Right lung (tissue), 10 donors: ENCODE measurements around the gene RPN1. TPM values are rescaled to one million over a fixed set of nuclear protein-coding genes. Genes with fewer than 3 reads are reported as not detected.
"Not testable (repeated sequence)": the region's sequence is repeated elsewhere in the genome, so short reads cannot be mapped to it uniquely, and the experiment has no call there.

Source experiments
- DNase-seq, 2 donors: peaks; one replicate each; pipeline ENCODE4 v3.0.0-alpha.2; 2013
- long read RNA-seq, 8 donors: transcript quantifications; one replicate each; lab custom pipeline, GENCODE V29; 2026
- polyA plus RNA-seq, 5 donors: library from polyadenylated mRNA; unstranded; fragments of 120-200 nt; gene quantifications; one replicate each; pipeline versions ENCODE4 v1.2.1 to v1.2.3, GENCODE V29; 2013; ENCODE audit warnings: inconsistent platforms in 1 of 5, low replicate concordance in 1 of 5; ENCODE audit not compliant: insufficient read length in 5 of 5, insufficient read depth in 1 of 5

Gene RPN1
- polyA plus RNA-seq: 100 to 1,000 TPM; 141 to 153 (median 152) TPM
- long read RNA-seq, donor 1, transcript RPN1-201 (10 exons, 2,314 nt): major isoform, 51 of 84 reads
- long read RNA-seq, donor 1, partial matches to known transcripts: 33 of 84 reads
- long read RNA-seq, donor 1, other reads (novel, unspliced or antisense): 0 of 84 reads
- long read RNA-seq, donor 2, transcript RPN1-201 (10 exons, 2,314 nt): major isoform, 29 of 29 reads
- long read RNA-seq, donor 2, partial matches to known transcripts: 0 of 29 reads
- long read RNA-seq, donor 2, other reads (novel, unspliced or antisense): 0 of 29 reads
- long read RNA-seq, donor 3, transcript RPN1-201 (10 exons, 2,314 nt): major isoform, 30 of 47 reads
- long read RNA-seq, donor 3, partial matches to known transcripts: 17 of 47 reads
- long read RNA-seq, donor 3, other reads (novel, unspliced or antisense): 0 of 47 reads
- long read RNA-seq, donor 4, transcript RPN1-201 (10 exons, 2,314 nt): major isoform, 22 of 33 reads
- long read RNA-seq, donor 4, partial matches to known transcripts: 11 of 33 reads
- long read RNA-seq, donor 4, other reads (novel, unspliced or antisense): 0 of 33 reads
- long read RNA-seq, donor 5, transcript RPN1-201 (10 exons, 2,314 nt): major isoform, 50 of 88 reads
- long read RNA-seq, donor 5, partial matches to known transcripts: 37 of 88 reads
- long read RNA-seq, donor 5, other reads (novel, unspliced or antisense): 0 of 88 reads
- long read RNA-seq, donor 6, transcript RPN1-201 (10 exons, 2,314 nt): major isoform, 61 of 95 reads
- long read RNA-seq, donor 6, partial matches to known transcripts: 33 of 95 reads
- long read RNA-seq, donor 6, other reads (novel, unspliced or antisense): 0 of 95 reads
- long read RNA-seq, donor 7, transcript RPN1-201 (10 exons, 2,314 nt): major isoform, 44 of 52 reads
- long read RNA-seq, donor 7, partial matches to known transcripts: 8 of 52 reads
- long read RNA-seq, donor 7, other reads (novel, unspliced or antisense): 0 of 52 reads
- long read RNA-seq, donor 8, transcript RPN1-201 (10 exons, 2,314 nt): major isoform, 23 of 23 reads
- long read RNA-seq, donor 8, partial matches to known transcripts: 0 of 23 reads
- long read RNA-seq, donor 8, other reads (novel, unspliced or antisense): 0 of 23 reads

DNA sequence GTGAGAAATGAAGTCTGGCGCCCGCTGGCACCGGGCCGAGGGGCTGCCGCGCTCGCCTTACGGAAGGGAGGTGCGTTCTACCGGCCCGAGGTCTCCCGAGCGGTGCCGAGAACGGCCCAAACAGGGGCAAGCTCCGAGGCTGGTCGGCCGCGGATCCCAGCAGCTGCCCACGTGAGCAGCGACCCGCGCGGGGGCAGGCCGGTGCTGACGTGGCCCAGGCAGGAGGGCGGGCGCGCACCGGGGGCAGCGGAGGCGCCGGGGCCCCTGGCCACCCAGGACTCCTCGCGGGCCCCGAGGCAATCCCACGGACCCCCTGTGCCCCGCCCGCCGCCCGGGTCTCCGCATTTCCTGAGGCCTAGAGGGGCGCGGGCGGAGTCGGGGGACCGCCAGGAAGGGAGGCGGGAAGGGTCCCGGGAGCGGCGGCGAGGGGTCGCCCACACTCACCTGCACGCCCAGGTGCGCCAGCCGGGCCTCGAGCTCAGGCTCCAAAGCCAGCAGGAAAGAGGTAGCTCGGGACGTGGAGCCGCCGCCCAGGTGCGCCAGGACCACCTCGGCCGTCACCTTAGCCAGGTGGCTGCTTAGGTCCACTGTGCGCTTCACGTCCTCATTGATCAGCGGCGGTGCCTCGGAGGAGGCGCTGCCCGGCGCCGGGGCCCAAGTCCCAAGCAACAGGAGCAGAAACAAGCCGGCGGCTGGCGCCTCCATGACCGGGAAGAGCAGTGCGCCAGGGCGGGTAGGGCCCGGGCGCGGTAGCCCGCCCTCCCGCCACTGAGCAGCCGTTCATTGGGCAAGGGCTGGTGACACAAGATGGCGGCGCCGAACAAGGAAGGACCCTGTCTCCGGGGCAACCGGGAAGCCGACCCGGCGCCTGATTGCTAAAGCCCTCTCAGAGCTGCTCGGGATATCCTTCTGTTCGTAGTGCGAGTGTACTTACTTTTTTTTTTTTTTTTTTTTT lies at the start of gene RPN1:
Gene RPN1 (minus strand): TSS at position 723 of the 955 bp plus-strand sequence. CDS start 18 bp downstream, at position 705.
- peak; percentile 94 to 95 for DNase-seq

DNA sequence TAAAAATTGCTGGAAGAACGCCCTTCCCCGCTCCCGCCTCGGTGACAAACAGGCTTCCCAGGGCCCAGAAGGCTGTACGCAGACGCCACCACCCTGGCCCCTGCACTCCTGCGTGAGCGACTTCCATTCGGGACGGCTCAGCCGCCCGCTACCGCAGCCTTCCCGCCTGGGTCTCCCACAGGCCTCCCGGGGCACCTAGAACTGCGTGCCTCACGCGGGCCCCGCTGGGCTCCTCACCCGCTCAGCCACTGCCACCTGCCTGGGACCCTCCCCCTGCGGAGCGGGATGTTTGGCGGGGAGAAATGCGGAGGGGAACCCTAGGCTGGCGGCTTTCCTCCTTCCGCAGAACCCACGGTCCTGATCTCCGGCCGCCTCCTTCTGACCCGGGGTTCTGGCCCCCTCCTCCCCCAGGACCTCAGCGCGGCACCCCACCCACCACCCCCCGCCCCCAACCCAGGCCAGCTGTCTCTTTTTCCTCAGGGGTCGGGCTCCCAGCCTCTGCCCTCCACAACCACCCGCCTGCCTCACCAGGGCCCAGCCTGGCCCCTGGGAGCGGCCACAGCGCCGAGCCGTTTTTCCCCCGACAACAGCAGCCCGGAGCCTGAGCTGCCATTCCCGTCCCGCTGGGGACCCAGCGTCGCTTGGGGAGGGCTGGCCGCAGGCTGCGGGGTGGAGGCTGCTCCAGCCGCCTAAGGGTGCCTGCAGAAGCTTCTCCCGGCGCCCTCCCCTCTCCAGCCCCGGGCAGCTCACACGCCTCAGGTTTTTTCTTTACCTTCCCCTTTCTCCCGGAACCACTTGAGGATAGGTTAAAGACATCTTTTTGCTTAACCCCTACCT lies 47.8 kb upstream of the RPN1 start:
- peak in 1 of 2 donors; percentile 33 for DNase-seq

DNA sequence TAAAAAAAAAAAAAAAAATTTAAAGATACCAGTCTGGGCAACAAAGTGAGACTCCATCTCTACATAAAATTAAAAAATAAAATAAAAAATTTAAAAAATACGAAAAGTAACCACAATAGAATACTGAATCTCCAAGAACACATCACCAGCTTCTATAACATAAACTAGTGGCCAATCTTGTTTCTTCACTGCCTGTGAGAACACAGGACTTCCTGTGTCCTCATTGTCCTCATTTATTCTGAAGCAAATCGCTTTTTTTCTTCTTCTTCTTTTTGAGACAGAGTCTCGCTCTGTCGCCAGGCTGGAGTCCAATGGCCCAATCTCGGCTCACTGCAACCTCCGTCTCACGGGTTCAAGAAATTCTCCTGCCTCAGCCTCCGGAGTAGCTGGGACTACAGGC lies 46.7 kb upstream of the RPN1 start:
- no peak for DNase-seq

DNA sequence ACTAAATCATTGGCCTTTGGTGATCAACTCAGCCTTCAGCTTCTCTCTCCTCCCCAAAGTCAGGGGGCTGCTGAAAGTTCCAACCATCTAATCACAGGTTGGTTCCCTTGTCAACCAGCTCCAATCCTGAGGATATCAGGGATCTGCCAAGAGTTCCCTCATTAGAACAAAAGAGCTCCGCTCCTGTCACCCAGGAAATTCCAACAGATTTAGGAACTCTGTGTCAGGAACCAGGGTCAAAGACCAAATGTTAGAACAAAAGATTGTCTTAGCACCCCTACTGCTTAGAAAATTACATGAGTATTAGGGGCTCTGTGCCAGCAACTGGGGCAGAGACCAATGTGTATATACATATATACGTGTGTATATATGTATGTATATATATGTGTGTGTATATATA lies 43.1 kb upstream of the RPN1 start:
- no peak for DNase-seq

DNA sequence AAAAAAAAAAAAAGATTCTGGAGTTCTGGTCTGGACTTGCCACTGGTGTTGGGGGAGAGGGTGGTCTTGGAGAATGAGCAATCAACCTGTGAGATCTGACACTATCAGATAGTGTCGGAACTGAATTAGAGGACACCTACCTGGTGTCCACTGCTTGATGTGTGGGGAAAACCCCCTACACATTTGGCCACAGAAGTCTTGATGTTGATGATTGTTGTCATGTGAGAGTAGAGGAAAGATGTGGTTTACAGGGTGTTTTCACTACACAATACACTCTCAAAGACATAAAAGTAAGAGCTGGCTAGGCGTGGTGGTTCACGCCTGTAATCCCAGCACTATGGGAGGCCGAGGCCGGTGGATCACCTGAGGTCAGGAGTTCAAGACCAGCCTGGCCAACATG lies 38.4 kb upstream of the RPN1 start:
- DNase-seq: no peak

DNA sequence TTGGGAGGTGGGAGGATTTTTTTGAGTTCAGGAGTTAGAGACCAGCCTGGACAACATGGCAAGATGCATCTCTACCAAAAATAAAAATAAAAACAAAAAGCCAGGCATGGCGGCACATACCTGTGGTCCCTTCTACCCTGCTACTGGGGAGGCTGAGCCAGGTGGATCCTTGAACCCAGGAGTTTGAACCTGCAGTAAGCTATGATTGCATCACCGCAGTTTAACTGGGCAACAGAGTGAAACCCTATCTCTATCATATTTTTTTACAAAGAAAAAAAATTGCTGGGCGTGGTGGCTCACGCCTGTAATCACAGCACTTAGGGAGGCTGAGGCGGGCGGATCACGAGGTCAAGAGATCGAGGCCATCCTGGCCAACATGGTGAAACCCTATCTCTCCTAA lies 35.8 kb upstream of the RPN1 start:
- no peak for DNase-seq

DNA sequence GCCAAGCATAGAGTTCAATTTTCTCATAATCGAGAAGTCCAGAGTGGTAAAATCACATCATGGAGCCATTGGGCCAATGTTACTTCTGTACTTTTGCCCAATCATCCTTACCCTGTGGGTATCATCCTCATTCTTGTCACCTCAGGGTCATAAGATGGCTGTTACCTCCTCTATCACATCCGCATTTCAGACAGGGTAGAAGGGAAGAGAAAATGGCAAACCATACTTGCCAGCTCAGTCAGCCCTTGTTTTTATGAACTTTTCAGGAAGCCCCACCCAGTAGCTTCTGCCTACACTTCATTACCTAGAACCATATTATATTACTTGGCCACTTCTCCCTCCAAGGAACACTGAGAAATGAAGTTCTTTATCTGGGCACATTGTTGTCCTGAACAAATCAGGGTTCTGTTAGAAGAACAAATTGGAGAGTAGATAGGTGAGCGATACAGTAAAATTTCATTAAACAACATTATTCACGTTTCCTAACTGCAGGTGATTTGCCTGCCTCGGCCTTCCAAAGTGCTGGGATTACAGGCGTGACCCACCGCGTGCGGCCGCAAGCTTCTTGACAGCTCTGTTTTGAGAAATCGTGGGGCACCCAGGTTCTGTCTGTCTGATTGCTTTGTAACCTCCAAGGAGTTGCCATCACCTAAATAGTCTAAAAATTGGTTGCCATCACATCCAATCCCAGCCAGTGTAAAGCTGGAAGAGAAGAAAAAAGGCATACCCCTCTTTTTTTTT lies 34.5 kb upstream of the RPN1 start:
- no peak for DNase-seq

DNA sequence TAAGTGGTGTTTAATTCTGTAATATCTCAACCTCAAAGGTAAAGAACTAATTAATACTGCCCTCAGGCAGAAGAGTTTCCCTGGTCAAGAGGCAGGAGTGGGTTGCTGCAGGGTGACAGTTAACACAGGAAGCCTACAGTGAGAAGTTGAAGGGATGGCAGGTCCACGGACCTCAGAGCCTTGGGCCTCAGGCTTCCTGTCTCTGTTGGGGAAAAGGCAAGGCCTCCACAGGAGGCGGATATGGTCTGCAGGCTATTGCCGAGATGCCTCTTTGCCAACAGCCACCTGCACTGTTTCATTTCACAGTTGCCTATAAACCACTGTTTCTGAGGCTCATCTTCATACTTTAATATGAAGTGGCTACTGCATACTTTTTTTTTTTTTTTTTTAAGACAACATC lies 33.3 kb upstream of the RPN1 start:
- no peak for DNase-seq

DNA sequence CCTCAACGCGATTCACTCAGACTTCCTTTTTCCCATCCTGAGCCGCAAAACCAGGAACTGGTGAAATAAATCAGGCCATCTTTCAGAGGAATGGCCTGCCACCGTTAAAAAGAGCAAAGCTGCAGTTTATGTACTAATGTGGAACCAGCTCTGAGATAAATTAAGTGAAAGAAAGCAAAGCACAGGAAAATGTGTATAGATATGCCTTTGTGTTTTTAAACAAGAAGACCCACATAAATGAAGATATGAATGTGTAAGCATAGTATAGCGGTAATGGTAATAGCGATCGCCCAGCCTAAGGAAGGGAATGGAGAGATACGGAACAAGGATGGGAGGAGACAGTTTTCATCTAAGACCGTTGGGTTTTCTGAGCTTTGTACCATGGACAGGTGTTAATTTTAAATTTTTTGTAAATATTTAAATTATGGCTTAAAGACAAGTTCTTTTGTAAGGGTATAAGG lies 30.8 kb upstream of the RPN1 start:
- no peak for DNase-seq

DNA sequence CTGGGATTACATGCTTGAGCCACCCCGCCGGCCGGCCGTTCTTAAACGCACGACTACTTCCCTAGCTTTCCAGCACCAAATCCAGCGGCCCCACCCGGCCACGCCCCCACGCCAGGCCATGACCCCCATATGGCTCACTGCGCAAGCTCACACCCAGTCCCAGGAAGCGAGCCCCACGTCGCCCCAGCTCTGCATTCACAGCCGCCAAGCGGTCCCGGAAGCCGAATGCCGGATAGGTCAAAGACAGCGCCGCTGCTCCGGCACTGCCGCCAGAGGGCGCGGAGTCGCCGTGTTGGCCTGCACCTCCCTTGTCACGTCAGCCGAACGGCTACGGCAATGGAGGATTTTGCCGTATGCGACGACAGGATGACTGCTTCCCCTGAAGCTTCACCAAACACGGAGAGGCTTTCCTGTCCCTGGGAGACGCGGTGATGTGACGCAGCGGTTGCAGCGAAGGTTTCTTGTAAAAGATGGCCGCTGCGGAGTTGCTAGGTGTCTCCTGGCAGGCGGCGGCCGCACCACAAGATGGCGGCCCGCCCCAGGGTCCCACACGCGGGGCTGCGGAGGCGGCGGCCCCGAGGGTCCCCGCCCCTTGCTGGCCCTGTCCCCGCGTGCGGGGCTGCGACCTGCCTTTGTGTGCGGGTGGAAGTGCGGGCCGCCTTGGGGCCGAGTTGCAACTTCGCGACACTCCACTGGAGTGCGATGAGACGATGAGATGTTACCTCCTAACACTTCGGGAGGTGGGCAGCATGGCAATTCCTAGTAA lies 30.2 kb upstream of the RPN1 start:
- DNase-seq: peak; percentile 99

DNA sequence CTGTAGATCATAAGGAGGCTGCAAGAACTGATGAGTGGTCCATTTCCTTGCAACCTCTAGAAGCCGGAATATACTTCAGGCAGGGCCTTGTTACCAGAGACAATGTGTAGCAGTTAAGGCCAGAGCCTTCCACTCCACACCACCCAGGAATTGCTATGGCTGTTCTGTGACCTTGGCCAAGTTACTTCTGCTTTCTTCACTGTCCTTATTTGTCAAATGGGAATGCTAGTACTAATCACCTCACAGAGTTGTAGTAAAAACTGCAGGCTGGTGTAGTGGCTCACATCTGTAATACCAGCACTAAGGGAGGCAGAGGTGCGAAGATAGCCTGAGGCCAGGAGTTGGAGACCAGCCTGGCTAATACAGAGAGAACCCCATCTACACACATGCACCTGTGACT lies 28.7 kb upstream of the RPN1 start:
- DNase-seq: no peak

DNA sequence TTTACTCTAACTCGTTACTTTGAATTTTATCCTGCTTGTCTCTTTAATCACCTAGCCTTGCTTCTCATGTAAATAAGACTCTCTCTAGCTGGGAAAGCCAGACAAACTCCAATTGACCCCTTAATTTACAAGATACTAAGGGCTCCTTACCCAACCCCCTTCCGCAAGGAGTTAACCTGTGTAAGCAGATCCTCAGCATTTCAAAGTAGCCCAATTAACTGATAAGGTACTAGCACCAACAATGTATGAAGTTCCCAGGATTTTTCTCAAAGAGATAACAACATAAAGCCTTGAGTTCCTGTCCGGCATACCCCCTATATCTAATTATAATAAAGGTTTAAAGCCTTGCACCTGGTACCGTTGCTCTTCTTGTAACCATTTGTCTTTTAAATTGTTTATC lies 25.2 kb upstream of the RPN1 start:
- DNase-seq: not testable (repeated sequence)

DNA sequence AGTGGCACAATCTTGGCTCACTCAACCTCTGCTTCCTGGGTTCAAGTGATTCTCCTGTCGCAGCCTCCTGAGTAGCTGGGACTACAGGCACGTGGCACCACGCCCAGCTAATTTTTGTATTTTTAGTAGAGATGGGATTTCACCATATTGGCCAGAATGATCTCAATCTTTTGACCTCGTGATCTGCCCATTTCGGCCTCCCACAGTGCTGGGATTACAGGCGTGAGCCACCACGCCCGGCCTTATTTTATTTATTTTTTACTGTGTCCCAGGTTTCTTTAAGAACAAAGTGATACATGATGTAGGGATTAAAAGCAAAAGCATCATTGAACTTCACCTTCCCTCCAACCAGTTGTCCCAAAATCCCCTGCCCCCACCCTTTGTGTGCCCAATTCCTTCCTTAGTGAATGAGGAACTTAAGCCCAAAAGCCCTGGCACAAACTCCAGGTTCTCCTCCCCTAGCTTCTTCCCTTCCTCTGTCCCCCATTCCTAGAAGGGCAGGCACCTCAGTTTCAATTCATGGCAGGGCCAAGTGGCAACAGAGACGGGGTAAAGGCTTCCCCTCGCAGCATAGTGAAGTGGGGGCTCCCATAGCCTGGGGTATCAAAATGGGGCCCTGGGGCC lies 23.7 kb upstream of the RPN1 start:
- no peak for DNase-seq

DNA sequence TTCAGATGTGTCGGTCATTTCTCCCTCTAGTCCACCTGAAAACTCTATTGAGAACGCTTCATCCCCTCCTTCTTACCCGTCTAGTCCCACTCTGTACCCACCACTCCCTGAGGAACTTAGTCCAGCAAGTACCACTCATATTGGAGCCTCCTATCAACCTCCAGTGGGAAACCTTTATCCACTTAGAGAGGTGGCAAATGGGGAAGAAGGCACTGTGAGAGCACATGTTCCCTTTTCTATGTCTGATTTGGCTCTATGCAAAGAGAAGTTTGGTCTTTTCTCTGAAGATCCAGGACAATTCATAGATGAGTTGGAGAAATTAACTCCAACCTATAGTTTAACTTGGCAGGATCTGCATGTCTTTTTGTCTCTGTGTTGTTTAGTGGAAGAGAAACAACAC lies 17.0 kb upstream of the RPN1 start:
- DNase-seq: no peak

DNA sequence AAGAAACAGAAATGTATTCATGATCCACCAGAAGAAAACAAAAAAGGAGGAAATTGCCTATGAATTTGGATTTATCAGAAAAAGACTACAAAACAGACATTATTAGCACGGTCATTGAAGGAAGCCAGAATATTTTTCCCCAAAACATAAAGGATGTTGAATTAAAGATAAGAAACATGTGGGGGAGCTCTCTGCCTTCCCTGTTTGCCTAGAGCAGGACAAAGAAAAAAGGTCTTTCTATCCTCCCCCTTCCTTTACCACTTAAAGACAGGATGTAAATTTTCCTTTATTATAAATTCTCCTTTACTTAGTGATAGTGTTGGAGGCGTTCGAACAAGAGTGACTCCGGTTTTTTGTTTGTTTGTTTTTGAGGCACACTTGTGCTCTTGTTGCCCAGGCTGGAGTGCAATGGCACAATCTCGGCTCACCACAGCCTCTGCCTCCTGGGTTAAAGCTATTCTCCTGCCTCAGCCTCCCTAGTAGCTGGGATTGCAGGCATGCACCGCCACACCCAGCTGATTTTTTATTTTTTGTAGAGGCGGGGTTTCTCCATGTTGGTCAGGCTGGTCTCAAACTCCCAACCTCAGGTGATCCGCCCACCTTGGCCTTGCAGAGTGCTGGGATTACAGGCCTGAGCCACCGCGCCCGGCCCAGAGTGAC lies 14.9 kb upstream of the RPN1 start:
- no peak for DNase-seq

DNA sequence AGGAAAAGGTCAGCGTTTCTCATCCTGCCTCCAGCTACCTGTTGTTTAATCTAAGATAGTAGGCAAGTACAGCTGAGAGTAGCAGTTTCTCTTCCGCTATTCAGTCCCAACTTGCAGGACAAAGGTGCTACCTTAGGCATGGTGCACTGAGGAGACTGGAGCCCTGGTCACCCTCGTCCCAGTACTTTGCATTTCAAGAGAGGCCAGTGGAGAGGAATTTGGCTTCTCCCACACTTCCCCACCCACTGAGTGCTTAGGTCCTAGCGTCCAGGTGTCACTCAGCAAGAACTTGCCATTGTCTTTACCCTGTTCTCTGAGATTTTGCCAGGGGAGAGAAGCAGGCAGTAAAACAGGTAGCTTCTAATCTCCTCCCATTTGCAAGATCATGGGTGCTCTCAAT lies 12.5 kb upstream of the RPN1 start:
- DNase-seq: no peak

DNA sequence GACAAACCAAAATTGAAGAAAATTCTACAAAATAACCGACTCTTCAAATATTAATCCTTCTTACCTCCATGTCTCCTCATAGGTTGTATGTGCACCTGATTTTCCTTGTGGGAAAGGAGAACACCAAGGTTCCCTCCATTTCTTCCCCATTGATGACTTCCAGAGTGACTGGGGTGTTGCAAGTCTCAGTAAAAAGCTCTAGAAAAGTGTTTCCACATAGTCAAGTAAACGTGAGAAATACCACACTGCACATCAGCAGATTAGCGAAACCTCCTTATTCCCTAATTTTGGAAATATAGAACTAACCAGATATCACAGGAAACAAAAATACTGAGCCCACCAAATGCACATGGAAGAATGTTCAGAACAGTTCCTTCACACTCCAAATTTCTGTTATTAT lies 4.9 kb upstream of the RPN1 start:
- DNase-seq: no peak
